ENCODE results near the gene KIF26B. TPM values are rescaled to one million over a fixed set of nuclear protein-coding genes. Genes with fewer than 3 reads are reported as not detected.

The KIF26B gene
- total and polyA plus RNA-seq, 2 of the 4 experiments (the other 2 are of a cell fraction) = 0.53 to 0.54 TPM

GRCh38 chr1:245107776-245108114 lies 47.0 kb upstream of the KIF26B start:
- in situ Hi-C loops (cut with MboI; ENCODE audit: low sequenced_read_pairs) = no loop called here

More at GRCh38 chr1:245107776-245108114, 47.0 kb upstream of the KIF26B start:
- Histone ChIP-seq H2AK5ac (ENCODE audit: low read depth, low read length) (no peak overlapping the region), H3K4me3 (ENCODE audit: insufficient read depth, low read depth, low read length) (no peak overlapping the region), H3K9me3 (ENCODE audit: control insufficient read depth, insufficient read depth, low read length) (no peaks in the 10 kb centered on the region), H3K9me1 (ENCODE audit: insufficient read depth, low read length) (no peaks in the 10 kb centered on the region), H2BK15ac (ENCODE audit: low read depth, low read length) (no peak overlapping the region), H3K4me1 (ENCODE audit: control insufficient read depth, insufficient read depth, low read length) (no peaks in the 10 kb centered on the region), H2BK120ac (ENCODE audit: low read depth, low read length) (no peak overlapping the region), H2AFZ (replicated peaks; ENCODE audit: low read length, poor library complexity) (no peak overlapping the region), H2BK5ac (ENCODE audit: low read depth, low read length, poor library complexity, severe bottlenecking) (no peak overlapping the region), H3K27me3 (ENCODE audit: control insufficient read depth, insufficient read depth, low read length) (no peaks in the 10 kb centered on the region), H3K18ac (ENCODE audit: low read depth, low read length) (no peak overlapping the region), H3K4me2 (ENCODE audit: low read depth, low read length) (no peak overlapping the region), H2AK9ac (replicated peaks; ENCODE audit: low read depth, low read length, poor library complexity) (no peak overlapping the region), H3K14ac (replicated peaks; ENCODE audit: low read depth, low read length) (no peak overlapping the region), H4K91ac (ENCODE audit: insufficient read depth, low read depth, low read length) (no peak overlapping the region), H3K79me1 (ENCODE audit: low read depth in 1 of 2, low read length in 2 of 2) (no peaks in the 10 kb centered on the region), H3K23ac (ENCODE audit: low read depth, low read length) (no peak overlapping the region), H4K5ac (ENCODE audit: low read depth, low read length) (no peak overlapping the region), H4K20me1 (ENCODE audit: insufficient read depth, low read length) (no peaks in the 10 kb centered on the region), H4K8ac (ENCODE audit: low read depth in 2 of 2, low read length in 2 of 2) (no peak overlapping the region), H3K27ac (ENCODE audit: insufficient read depth, low read length) (no peak overlapping the region), H2BK20ac (ENCODE audit: low read depth, low read length) (no peak overlapping the region), H3K4ac (ENCODE audit: low read depth, low read length) (no peak overlapping the region), H3K56ac (ENCODE audit: extremely low read depth, insufficient read depth, low read length) (no peak overlapping the region), H3K9ac (ENCODE audit: low read depth, low read length) (no peak overlapping the region), H3K36me3 (ENCODE audit: control insufficient read depth, insufficient read depth, low read length) (no peaks in the 10 kb centered on the region)
- no TSS peak for BruUV-seq (replicated peaks)
- ATAC-seq (ENCODE audit: low read depth) (no peak), DNase-seq (no peak)
- ChIA-PET CTCF (no interaction called here), POLR2A (ENCODE audit: unreplicated experiment) (no interaction called here)
- 92% methylated on average over 7 of the region's 7 CpGs; no CpG with 5 or more reads in 1 of the 2 experiments for WGBS, 2 experiments (ENCODE audit: extremely low coverage in 2 of 2, insufficient read length in 1 of 2)
- dilution Hi-C loops (cut with HindIII; ENCODE audit: low sequenced_read_pairs, unreplicated experiment) (no loop called here), intact Hi-C loops (cut with micrococcal nuclease) (no loop called here)
- TF ChIP-seq NFE2L2 (IDR thresholded peaks at IDR 0.05; ENCODE audit: low read depth, low read length) (no peak), RFX5 (IDR thresholded peaks at IDR 0.05; ENCODE audit: low read depth, low read length) (no peak), SMC3 (IDR thresholded peaks at IDR 0.05; ENCODE audit: low read depth, low read length) (no peak), RAD21 (IDR thresholded peaks at IDR 0.05; ENCODE audit: low read length) (no peak), POLR2A (IDR thresholded peaks at IDR 0.05; ENCODE audit: low read depth, low read length) (no peak), MAZ (IDR thresholded peaks at IDR 0.05; ENCODE audit: borderline replicate concordance, low read depth, low read length) (no peak), CHD1 (IDR thresholded peaks at IDR 0.05; ENCODE audit: low read depth, low read length) (no peak), MAFK (IDR thresholded peaks at IDR 0.05; ENCODE audit: low read depth, low read length) (no peak), CEBPB (IDR thresholded peaks at IDR 0.05; ENCODE audit: low read depth, low read length) (no peak), MXI1 (IDR thresholded peaks at IDR 0.05; ENCODE audit: borderline replicate concordance, low read depth, low read length) (no peak), ELK1 (IDR thresholded peaks at IDR 0.05; ENCODE audit: borderline replicate concordance, low read depth, low read length) (no peak), CTCF (conservative IDR thresholded peaks at IDR 0.05; ENCODE audit: low read depth, low read length) (no peak), FOS (IDR thresholded peaks at IDR 0.05; ENCODE audit: low read depth, low read length) (no peak), USF2 (IDR thresholded peaks at IDR 0.05; ENCODE audit: low read depth, low read length) (no peak), BHLHE40 (IDR thresholded peaks at IDR 0.05; ENCODE audit: low read depth, low read length) (no peak), RCOR1 (IDR thresholded peaks at IDR 0.05; ENCODE audit: insufficient replicate concordance, low read length) (no peak)

All from IMR-90 (cell line).